A549 (cell line): ENCODE measurements around the gene NPLOC4. TPM values are rescaled to one million over a fixed set of nuclear protein-coding genes. Genes with fewer than 3 reads are reported as not detected.

Experiments
- BHLHE40 ChIP-seq: IDR thresholded peaks from 2 replicates; pipeline ENCODE4 v1.6.1; 2012; ENCODE audit warnings: low read depth, low read length, inconsistent platforms
- CBX8 ChIP-seq: fragments of 200-600 bp; sonication (generic); IDR thresholded peaks from 2 replicates; pipeline ENCODE4 v1.6.1; 2016
- CEBPB ChIP-seq, 2 experiments: fragments of >200 bp in 1 of 2; sonication (Bioruptor Twin) in 1 of 2; formaldehyde crosslinking in 1 of 2; IDR thresholded peaks; 2 replicates each; pipeline ENCODE4 v1.6.1; 2012 to 2016
- CHD4 ChIP-seq: fragments of 200-600 bp; sonication (generic); IDR thresholded peaks from 2 replicates; pipeline ENCODE4 v1.6.1; 2016; ENCODE audit warnings: antibody characterized with exemption, mild to moderate bottlenecking, borderline replicate concordance
- CTCF ChIP-seq: fragments of >200 bp; sonication (Bioruptor Twin); formaldehyde crosslinking; IDR thresholded peaks from 3 replicates; pipeline ENCODE4 v1.5.1; 2016
- E2F6 ChIP-seq: IDR thresholded peaks from 2 replicates; pipeline ENCODE4 v1.6.1; 2012; ENCODE audit warnings: low read depth, borderline replicate concordance
- EHMT2 ChIP-seq: fragments of 200-600 bp; sonication (generic); IDR thresholded peaks from 2 replicates; pipeline ENCODE4 v1.6.1; 2016; ENCODE audit warnings: antibody characterized with exemption, low read depth, mild to moderate bottlenecking, moderate library complexity
- EP300 ChIP-seq, 2 experiments: fragments of >200 bp; sonication (Bioruptor Twin); formaldehyde crosslinking; IDR thresholded peaks; 2 replicates in 1 of 2; 3 replicates in 1 of 2; pipeline ENCODE4 v1.6.1; 2016 to 2017
- ESRRA ChIP-seq: fragments of 150-350 bp; IDR thresholded peaks from 2 replicates; pipeline ENCODE4 v1.6.1; 2014; ENCODE audit warnings: mild to moderate bottlenecking, low read length, borderline replicate concordance
- FOSB ChIP-seq: fragments of 250-450 bp; sonication (Bioruptor Pico); IDR thresholded peaks from 2 replicates; pipeline ENCODE4 v1.5.0; 2020; ENCODE audit warnings: mild to moderate bottlenecking, moderate library complexity
- FOXS1 ChIP-seq: fragments of 250-450 bp; sonication (Bioruptor Pico); IDR thresholded peaks from 2 replicates; pipeline ENCODE4 v1.5.0; 2020; ENCODE audit warnings: mild to moderate bottlenecking, moderate library complexity
- GATA3 ChIP-seq: IDR thresholded peaks from 2 replicates; pipeline ENCODE4 v1.6.1; 2012; ENCODE audit warnings: borderline replicate concordance
- HDAC2 ChIP-seq: fragments of 200-600 bp; sonication (generic); IDR thresholded peaks from 2 replicates; pipeline ENCODE4 v1.6.1; 2016
- HEYL ChIP-seq: fragments of 250-450 bp; sonication (Bioruptor Pico); IDR thresholded peaks from 2 replicates; pipeline ENCODE4 v1.8.0; 2021; ENCODE audit warnings: mild to moderate bottlenecking, moderate library complexity
- HOXA7 ChIP-seq: fragments of 250-450 bp; sonication (Bioruptor Pico); IDR thresholded peaks from 2 replicates; pipeline ENCODE4 v1.5.0; 2020; ENCODE audit warnings: mild to moderate bottlenecking, moderate library complexity
- HOXB13 ChIP-seq: fragments of 250-450 bp; sonication (Bioruptor Pico); IDR thresholded peaks from 2 replicates; pipeline ENCODE4 v1.5.0; 2020; ENCODE audit warnings: low read depth, mild to moderate bottlenecking, moderate library complexity
- JUN ChIP-seq, 2 experiments: fragments of >200 bp; sonication (Bioruptor Twin); formaldehyde crosslinking; IDR thresholded peaks; 2 replicates in 1 of 2; 3 replicates in 1 of 2; pipeline ENCODE4 v1.6.1; 2016 to 2017
- JUNB ChIP-seq: fragments of >200 bp; sonication (Bioruptor Twin); formaldehyde crosslinking; IDR thresholded peaks from 2 replicates; pipeline ENCODE4 v1.6.1; 2016
- KDM1A ChIP-seq: fragments of 200-600 bp; sonication (generic); IDR thresholded peaks from 2 replicates; pipeline ENCODE4 v1.6.1; 2016; ENCODE audit warnings: low read depth, mild to moderate bottlenecking
- KDM5A ChIP-seq: fragments of 200-600 bp; sonication (generic); IDR thresholded peaks from 2 replicates; pipeline ENCODE4 v1.6.1; 2016; ENCODE audit warnings: antibody characterized with exemption, mild to moderate bottlenecking
- MAFK ChIP-seq: fragments of 450-650 bp; IDR thresholded peaks from 2 replicates; pipeline ENCODE4 v1.6.1; 2014; ENCODE audit not compliant: partially characterized antibody
- MYC ChIP-seq: IDR thresholded peaks from 2 replicates; pipeline ENCODE4 v1.6.1; 2012; ENCODE audit warnings: mild to moderate bottlenecking, inconsistent platforms, low read length, improper control_type of control experiment, borderline replicate concordance
- NFE2L2 ChIP-seq: fragments of 150-350 bp; conservative IDR thresholded peaks from 2 replicates; pipeline ENCODE4 v1.6.1; 2014; ENCODE audit warnings: low read length
- NPAS2 ChIP-seq: fragments of 250-450 bp; sonication (Bioruptor Pico); IDR thresholded peaks from 2 replicates; pipeline ENCODE4 v1.8.0; 2022; ENCODE audit warnings: mild to moderate bottlenecking, moderate library complexity, borderline replicate concordance
- PHF8 ChIP-seq: fragments of 200-600 bp; sonication (generic); IDR thresholded peaks from 2 replicates; pipeline ENCODE4 v1.6.1; 2016; ENCODE audit warnings: low read depth, mild to moderate bottlenecking, antibody characterized with exemption, moderate library complexity, borderline replicate concordance
- POLR2A ChIP-seq: IDR thresholded peaks from 2 replicates; pipeline ENCODE4 v1.6.1; 2012; ENCODE audit warnings: mild to moderate bottlenecking, low read length
- RARB ChIP-seq: fragments of 250-450 bp; sonication (Bioruptor Pico); IDR thresholded peaks from 2 replicates; pipeline ENCODE4 v1.8.0; 2021; ENCODE audit warnings: mild to moderate bottlenecking, moderate library complexity
- REST ChIP-seq: fragments of 200-600 bp; sonication (generic); IDR thresholded peaks from 2 replicates; pipeline ENCODE4 v1.6.1; 2016; ENCODE audit warnings: antibody characterized with exemption, mild to moderate bottlenecking, moderate library complexity
- RNF2 ChIP-seq: fragments of 200-600 bp; sonication (generic); IDR thresholded peaks from 2 replicates; pipeline ENCODE4 v1.6.1; 2016; ENCODE audit warnings: low read depth, mild to moderate bottlenecking, antibody characterized with exemption, moderate library complexity, borderline replicate concordance
- SMC3 ChIP-seq: fragments of >200 bp; sonication (Bioruptor Twin); formaldehyde crosslinking; IDR thresholded peaks from 3 replicates; pipeline ENCODE4 v1.6.1; 2018; ENCODE audit warnings: inconsistent platforms
- TFCP2L1 ChIP-seq: fragments of 250-450 bp; sonication (Bioruptor Pico); IDR thresholded peaks from 2 replicates; pipeline ENCODE4 v1.5.0; 2021; ENCODE audit warnings: mild to moderate bottlenecking
- ZC3H11A ChIP-seq: fragments of 450-650 bp; IDR thresholded peaks from 2 replicates; pipeline ENCODE4 v1.6.1; 2014; ENCODE audit warnings: antibody characterized with exemption, mild to moderate bottlenecking
- ZFP36 ChIP-seq: fragments of 450-650 bp; IDR thresholded peaks from 2 replicates; pipeline ENCODE4 v1.6.1; 2014; ENCODE audit warnings: borderline replicate concordance; ENCODE audit not compliant: partially characterized antibody
- ZNF302 ChIP-seq: fragments of 250-450 bp; sonication (Bioruptor Pico); IDR thresholded peaks from 2 replicates; pipeline ENCODE4 v1.9.0; 2021; ENCODE audit warnings: inconsistent platforms, mild to moderate bottlenecking, moderate library complexity
- polyA plus RNA-seq, 4 experiments: library from polyadenylated mRNA; depleted of rRNA in 3 of 4; stranded (reverse); fragments of >200 nt; fragmentation: RNase III in 1 of 4; extraction: RNeasy Plus Mini Kit Qiagen cat#74134 plus additional on column Dnase treatment in 1 of 4; gene quantifications; 2 replicates in 3 of 4; 3 replicates in 1 of 4; pipeline ENCODE4 v1.2.3, GENCODE V29; 2011 to 2017
- TF ChIP-seq, protein P1 (sequence below): fragments of 250-450 bp; sonication (Bioruptor Pico); IDR thresholded peaks from 2 replicates; pipeline ENCODE4 v1.5.0; 2021; ENCODE audit warnings: mild to moderate bottlenecking, moderate library complexity, borderline replicate concordance
- TF ChIP-seq, protein P2 (sequence below): fragments of 250-450 bp; sonication (Bioruptor Pico); IDR thresholded peaks from 2 replicates; pipeline ENCODE4 v1.5.0; 2020; ENCODE audit warnings: low read depth, mild to moderate bottlenecking, moderate library complexity

Gene NPLOC4
- polyA plus RNA-seq, 2 of the 4 experiments (the other 2 are of a cell fraction): 98.5 to 101 TPM

DNA sequence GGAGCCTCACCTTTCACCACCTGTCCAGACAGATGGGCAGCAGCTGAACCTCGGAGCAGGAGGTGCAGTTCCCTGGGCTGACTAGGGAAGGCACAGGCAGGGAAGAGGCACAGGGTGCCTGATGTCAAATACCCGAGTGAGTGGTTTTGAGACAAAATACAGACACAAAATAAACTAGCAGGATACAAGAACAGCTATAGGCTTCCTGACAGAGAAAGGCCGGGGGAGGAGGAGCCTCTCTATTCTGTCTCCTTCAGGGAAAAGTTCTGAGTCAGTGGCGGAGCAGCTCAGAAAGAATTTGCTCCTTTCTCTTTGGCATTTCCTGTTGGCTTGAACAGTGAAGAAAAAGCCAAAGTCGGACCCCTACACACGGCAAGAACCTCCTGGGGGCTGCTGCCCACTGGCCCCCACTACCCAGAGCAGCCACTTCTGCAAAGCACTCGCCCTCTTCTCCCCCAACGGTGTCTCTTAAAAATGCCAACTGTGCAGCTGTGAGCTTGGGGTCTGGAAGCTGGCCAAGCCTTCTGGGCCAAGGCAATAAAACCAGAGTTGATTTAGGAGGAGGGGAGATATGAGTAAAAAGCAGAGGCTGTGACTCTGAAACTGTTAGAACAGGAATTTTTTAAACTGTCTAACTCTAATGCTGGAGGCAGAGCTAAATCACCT lies 70.3 kb downstream of the NPLOC4 start (continued):
- no peak for TF ChIP-seq CTCF
- TF ChIP-seq MAFK: peak; percentile 96
- TF ChIP-seq KDM1A: no peak
- no peak for TF ChIP-seq CBX8
- TF ChIP-seq HDAC2: no peak
- TF ChIP-seq HOXB13 (CRISPR knock-in tag): peak; percentile 94; the same call in 1 of the 2 replicates
- TF ChIP-seq, protein P1, sequence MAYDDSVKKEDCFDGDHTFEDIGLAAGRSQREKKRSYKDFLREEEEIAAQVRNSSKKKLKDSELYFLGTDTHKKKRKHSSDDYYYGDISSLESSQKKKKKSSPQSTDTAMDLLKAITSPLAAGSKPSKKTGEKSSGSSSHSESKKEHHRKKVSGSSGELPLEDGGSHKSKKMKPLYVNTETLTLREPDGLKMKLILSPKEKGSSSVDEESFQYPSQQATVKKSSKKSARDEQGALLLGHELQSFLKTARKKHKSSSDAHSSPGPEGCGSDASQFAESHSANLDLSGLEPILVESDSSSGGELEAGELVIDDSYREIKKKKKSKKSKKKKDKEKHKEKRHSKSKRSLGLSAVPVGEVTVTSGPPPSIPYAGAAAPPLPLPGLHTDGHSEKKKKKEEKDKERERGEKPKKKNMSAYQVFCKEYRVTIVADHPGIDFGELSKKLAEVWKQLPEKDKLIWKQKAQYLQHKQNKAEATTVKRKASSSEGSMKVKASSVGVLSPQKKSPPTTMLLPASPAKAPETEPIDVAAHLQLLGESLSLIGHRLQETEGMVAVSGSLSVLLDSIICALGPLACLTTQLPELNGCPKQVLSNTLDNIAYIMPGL: no peak
- TF ChIP-seq JUNB: peak; percentile 87
- TF ChIP-seq ZC3H11A: no peak
- TF ChIP-seq RARB (CRISPR knock-in tag): no peak
- no peak for TF ChIP-seq NFE2L2
- no peak for TF ChIP-seq ESRRA
- TF ChIP-seq TFCP2L1 (CRISPR knock-in tag): no peak
- TF ChIP-seq POLR2A: no peak
- no peak for TF ChIP-seq BHLHE40
- TF ChIP-seq KDM5A: no peak
- TF ChIP-seq HEYL: no peak
- peak in 1 of 2 experiments; percentile 62; a peak in 2 of 4 replicates for TF ChIP-seq CEBPB (IDR thresholded peaks at IDR 0.05)
- TF ChIP-seq CHD4: no peak
- TF ChIP-seq EP300 (IDR thresholded peaks at IDR 0.05): peak; percentile 49 to 87; a peak in 3 of 5 replicates
- no peak for TF ChIP-seq EHMT2
- TF ChIP-seq REST: no peak
- no peak for TF ChIP-seq ZNF302
- TF ChIP-seq RNF2: no peak
- no peak for TF ChIP-seq HOXA7 (CRISPR knock-in tag)
- no peak for TF ChIP-seq E2F6
- TF ChIP-seq FOXS1 (CRISPR knock-in tag): no peak
- TF ChIP-seq SMC3: peak; percentile 44; the same call in 1 of the 3 replicates
- no peak for TF ChIP-seq ZFP36
- TF ChIP-seq NPAS2 (CRISPR knock-in tag): no peak
- TF ChIP-seq GATA3: peak; percentile 86; the same call in 1 of the 2 replicates
- TF ChIP-seq FOSB (CRISPR knock-in tag): no peak
- TF ChIP-seq, protein P2, sequence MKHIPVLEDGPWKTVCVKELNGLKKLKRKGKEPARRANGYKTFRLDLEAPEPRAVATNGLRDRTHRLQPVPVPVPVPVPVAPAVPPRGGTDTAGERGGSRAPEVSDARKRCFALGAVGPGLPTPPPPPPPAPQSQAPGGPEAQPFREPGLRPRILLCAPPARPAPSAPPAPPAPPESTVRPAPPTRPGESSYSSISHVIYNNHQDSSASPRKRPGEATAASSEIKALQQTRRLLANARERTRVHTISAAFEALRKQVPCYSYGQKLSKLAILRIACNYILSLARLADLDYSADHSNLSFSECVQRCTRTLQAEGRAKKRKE: peak; percentile 32; the same call in 1 of the 2 replicates
- TF ChIP-seq PHF8: no peak
- TF ChIP-seq MYC: no peak
- TF ChIP-seq JUN (IDR thresholded peaks at IDR 0.05): peak; percentile 89 to 91; a peak in 4 of 5 replicates
